Activated CD4-positive, CD25-positive, alpha-beta regulatory T cell treated with anti-CD3 and anti-CD28 coated beads, Interleukin-2, amount 50 U/mL, for 16 hours (primary cell): Measurements from ENCODE around the gene TAAR6.
A peak's percentile ranks its signal among the peaks of the same experiment; 100 is the strongest.
"Not testable (repeated sequence)": the region's sequence is repeated elsewhere in the genome, so short reads cannot be mapped to it uniquely, and the experiment has no call there.

Source experiments
- DNase-seq: peaks from one replicate; pipeline ENCODE4 v3.0.0-alpha.2; 2020; ENCODE audit warnings: low read depth, low spot score

TAAR6 gene, protein sequence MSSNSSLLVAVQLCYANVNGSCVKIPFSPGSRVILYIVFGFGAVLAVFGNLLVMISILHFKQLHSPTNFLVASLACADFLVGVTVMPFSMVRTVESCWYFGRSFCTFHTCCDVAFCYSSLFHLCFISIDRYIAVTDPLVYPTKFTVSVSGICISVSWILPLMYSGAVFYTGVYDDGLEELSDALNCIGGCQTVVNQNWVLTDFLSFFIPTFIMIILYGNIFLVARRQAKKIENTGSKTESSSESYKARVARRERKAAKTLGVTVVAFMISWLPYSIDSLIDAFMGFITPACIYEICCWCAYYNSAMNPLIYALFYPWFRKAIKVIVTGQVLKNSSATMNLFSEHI

DNA sequence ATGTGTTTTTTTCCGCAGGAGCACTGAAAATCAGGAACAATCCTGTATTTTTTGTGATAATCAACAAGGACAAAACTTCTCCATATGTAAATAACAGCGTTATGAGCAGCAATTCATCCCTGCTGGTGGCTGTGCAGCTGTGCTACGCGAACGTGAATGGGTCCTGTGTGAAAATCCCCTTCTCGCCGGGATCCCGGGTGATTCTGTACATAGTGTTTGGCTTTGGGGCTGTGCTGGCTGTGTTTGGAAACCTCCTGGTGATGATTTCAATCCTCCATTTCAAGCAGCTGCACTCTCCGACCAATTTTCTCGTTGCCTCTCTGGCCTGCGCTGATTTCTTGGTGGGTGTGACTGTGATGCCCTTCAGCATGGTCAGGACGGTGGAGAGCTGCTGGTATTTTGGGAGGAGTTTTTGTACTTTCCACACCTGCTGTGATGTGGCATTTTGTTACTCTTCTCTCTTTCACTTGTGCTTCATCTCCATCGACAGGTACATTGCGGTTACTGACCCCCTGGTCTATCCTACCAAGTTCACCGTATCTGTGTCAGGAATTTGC is at the start of gene TAAR6:
Gene TAAR6 (plus strand): TSS at position 102 of the 557 bp plus-strand sequence. CDS start 0 bp downstream, at position 102.
- no peak for DNase-seq

DNA sequence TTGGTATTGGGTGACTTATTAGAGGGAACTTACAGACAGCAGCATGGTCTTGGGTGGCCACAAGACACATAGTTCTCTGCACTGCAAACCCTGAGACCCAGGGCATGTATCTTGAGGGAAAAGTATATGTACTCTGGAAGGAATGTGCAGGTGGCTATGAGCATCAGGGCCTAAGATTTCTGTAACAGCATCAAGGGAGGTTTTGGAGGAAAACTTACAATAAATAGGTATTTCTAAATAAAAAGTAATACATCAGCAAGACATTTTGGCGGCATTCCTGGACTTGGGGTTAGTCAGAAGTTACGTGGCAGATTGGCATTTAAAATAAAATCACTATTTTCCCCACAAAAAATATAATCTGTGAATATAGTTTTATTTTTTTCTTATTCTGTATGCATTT is 49.2 kb upstream of the TAAR6 start:
- no peak for DNase-seq

DNA sequence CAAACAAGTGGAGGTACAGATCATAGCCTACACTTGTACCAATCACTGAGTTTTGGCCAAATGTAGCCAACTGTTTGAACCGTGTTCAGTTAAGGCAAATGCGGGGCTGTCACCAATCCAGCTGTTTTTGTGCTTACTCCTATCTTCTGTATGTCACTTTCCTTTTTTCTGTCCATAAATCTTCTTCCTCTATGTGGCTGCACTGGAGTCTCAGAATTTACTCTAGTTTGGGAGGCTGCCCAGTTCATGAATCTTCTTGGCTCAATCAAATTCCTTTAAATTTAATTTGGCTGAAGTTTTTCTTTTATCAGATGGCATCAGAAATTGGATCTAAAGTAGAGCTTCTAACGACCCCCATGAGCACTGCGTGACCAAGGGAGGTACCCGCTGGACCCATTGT is 45.5 kb upstream of the TAAR6 start:
- no peak for DNase-seq

- no peak for DNase-seq
Observed at GRCh38 chr6:132525866-132526265, 44.3 kb upstream of the TAAR6 start.

DNA sequence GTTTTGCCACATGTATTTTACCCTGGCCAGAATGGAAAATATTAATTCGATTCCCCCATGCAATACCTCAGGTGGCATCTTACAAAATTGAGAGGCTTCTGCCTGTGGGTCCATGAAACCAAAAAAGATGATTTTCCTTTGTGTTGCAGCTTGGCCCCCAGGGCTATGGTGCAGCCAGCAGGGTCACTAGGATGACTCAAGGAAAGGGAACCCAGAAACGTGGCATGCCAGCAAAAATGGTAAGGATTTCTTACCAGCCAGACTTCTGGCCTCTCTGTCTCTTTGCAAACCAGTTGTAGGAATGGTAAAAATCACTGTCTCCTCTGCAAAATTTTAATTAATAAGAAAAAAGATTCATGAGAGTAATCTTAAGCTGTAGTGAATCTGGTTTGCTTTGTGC is 43.7 kb upstream of the TAAR6 start:
- DNase-seq = no peak

DNA sequence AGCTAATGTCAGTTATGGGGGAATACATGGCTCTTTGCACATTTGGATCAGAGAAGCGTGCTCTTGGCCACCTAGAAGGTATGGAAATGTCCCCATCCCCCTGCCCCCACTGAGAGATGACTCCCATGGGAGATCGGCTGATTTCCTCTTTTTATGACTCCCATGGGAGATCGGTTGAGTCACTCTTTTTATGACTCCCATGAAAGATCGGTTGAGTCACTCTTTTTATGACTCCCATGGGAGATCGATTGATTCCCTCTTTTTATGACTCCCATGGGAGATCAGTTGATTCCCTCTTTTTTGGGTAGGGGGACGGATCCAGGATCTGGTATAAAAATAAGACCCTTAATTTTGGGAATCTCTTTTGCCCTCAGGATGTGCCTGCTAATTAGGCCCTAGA is 42.3 kb upstream of the TAAR6 start:
- no peak for DNase-seq

DNA sequence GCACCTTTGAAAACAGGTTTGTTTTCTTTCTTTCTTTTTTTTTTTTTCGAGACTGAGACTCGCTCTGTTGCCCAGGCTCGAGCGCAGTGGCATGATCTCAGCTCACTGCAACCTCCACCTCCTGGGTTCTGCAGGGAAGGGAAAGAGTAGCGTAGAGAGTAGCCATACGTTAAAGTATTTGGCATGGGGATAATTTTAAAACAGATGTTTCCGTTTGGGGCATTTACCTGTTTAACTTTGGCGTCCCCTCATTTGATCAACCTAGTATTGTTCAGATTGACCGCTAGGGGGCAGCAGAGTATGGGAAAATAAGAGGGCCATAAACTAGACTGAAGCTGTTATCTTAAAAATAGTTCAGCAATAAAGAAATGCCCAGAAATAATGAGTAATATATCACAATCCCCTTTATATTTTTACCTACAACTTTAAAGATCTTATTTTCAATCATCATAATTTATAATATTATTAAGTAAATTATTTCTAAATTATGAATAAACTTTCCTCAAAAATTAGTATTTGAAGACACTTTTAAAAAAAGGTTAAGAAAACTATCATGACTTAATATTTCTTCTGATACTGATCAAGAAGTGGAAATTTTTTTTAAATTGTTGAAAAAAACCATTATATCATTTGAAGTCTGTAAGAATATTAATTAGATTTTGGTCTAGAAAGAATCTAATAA is 39.7 kb upstream of the TAAR6 start:
- peak; percentile 68 for DNase-seq

GRCh38 chr6:132534546-132534945 is 35.6 kb upstream of the TAAR6 start:
- DNase-seq = not testable (repeated sequence)

DNA sequence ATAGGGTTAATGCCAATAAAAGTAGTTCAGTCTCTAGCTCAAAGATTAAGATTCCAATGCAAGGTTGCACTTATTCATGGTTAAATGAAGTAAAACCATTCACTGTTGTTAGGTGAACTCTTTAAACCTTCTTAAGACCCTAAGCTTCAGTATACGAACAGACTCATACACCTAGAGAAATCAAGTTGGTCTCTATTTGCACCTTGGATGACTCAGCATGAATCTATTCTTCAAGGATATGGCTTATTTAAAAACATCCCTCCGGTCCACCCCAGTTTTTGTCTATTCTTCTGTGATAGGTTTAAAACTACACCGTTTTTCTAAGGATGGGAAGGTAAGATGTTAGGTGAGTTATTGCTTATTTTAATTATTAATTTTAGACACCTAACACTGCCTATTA is 33.0 kb upstream of the TAAR6 start:
- DNase-seq = no peak

DNA sequence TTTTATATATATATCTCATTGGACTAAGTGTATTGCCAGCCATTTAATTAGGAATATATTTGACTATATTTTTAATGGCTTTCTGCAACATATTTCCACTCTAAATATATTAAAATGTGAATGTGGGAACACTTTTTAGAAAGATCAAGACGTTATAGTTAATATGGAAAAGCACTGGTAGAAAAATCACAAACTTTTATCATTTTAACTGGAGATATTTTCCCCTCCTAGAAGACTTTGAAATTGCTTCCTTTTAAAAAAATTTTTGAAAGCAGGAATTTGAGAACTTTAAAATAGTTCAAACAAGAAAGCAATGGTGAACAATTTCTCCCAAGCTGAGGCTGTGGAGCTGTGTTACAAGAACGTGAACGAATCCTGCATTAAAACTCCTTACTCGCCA is 32.1 kb upstream of the TAAR6 start, which contains the start of gene TAAR9:
Gene TAAR9 (plus strand): TSS at position 301 of the 400 bp plus-strand sequence. CDS start 13 bp downstream, at position 314.
- no peak for DNase-seq

DNA sequence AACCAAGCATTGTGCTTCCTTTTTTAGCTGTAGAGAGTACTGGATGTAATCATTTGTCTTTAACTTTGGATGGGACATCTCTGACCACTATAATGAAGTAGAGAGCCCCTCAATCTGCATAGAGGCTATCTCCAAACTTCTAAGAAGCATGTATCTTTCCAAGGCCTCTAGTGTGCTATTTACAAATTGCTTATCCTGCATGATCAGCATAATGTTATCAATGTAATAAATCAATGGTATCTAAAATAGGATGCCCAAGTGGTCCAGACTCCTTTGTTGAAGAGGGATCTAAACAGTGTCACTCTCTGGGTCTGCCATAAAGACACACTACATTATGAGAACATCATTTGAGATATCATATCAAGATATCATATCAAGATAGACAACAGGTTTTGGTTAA is 25.3 kb upstream of the TAAR6 start:
- DNase-seq = no peak

GRCh38 chr6:132548746-132549463 is 21.2 kb upstream of the TAAR6 start:
- no peak for DNase-seq

DNA sequence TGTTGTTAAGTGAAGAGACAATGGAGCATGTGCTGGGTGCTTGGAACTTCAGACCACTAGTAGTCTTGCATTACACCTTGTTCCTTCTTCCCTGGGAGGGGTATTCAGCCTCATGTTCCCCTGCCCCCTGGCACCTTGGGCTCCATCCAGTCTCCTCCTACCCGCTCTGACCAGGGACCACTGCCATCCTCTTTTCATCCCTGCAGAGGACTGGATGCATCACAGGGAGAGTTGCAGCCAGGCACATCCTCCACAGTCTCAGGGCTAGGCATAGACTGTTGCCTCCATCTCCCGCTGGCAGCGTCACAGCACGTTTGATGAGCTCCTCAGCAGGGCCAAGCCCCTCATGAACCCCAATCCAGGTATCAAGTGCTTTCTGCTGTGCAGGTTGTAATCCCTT is 18.9 kb upstream of the TAAR6 start:
- DNase-seq = no peak

DNA sequence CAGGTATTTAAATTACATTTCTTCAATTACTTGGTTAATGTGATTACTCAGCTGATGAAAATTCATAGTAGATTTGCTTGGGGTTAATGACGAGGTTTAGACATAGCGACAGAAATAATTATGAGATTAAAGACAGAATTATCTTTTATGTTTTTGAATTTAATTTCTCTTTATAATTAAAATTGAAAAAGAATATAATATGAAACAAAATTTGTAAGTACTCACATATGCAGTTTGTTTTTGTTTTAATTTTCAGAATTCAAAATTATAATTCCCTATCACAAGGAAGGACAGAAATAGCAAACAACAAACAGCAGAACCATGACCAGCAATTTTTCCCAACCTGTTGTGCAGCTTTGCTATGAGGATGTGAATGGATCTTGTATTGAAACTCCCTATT is 17.8 kb upstream of the TAAR6 start, which contains the start of gene TAAR8:
Gene TAAR8 (plus strand): TSS at position 301 of the 400 bp plus-strand sequence. CDS start 21 bp downstream, at position 322.
- no peak for DNase-seq

DNA sequence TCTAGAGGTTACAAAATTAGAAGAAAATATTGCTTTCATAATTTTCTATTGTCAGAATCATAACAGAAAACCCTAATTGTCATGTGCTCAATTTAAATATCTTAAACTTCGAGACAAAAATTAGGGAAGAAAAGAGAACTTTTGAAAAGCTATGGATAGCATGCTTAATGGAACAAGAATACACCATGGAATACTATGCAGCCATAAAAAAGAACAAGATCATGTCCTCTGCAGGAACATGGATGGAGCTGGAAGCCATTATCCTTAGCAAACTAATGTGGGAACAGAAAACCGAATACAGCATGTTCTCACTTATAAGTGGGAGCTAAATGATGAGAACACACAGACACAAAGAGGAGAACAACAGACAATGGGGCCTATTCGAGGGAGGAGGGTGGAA is 10.0 kb upstream of the TAAR6 start:
- DNase-seq = not testable (repeated sequence)

DNA sequence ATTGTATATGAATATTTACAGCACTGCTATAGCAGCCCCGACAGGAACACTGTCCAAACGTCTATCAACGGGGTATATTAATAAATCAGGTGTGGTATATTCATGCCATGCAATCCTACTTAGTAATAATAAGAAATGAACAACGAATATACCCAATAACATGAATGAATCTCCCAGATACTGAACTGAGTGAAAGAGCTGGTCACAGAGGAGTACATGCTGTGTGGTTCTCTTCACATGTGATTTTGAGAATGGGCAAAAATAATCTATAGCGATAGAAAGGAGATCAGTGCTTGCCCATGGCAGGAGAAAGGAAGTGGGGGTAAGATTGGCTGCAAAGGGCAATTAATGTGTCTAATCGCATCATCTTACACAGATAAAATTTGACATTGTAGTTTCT is 3.7 kb upstream of the TAAR6 start:
- DNase-seq = no peak

DNA sequence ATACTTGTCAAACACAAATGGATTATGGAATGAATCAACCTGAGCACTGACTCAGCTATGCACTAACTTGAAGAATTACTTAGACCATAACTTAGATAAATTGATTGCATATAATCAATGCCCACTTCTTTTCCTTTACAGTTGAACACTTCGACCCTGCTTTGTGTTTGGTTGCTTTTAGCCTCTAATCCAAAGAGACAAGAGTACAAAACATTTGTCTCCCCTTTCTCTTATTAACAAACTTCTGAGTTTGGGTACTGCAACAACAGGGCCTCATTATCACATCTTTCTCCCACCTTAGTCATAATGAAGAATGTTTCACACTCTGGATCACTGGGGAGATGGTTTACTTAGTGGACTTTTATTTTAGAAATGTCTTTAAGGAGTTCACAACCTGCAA is 2.6 kb upstream of the TAAR6 start:
- no peak for DNase-seq

- no peak for DNase-seq
Observed at GRCh38 chr6:132568611-132569010, 1.5 kb upstream of the TAAR6 start.

- DNase-seq = no peak
Observed at GRCh38 chr6:132569170-132569569, 952 bp upstream of the TAAR6 start.

- DNase-seq = no peak
Observed at GRCh38 chr6:132571774-132572173, 1.7 kb downstream of the TAAR6 start.

GRCh38 chr6:132584698-132585097 is 14.6 kb downstream of the TAAR6 start:
- DNase-seq = no peak

GRCh38 chr6:132587424-132587823 is 17.3 kb downstream of the TAAR6 start:
- no peak for DNase-seq
